ENCODE data around the gene PARP1.

DNA sequence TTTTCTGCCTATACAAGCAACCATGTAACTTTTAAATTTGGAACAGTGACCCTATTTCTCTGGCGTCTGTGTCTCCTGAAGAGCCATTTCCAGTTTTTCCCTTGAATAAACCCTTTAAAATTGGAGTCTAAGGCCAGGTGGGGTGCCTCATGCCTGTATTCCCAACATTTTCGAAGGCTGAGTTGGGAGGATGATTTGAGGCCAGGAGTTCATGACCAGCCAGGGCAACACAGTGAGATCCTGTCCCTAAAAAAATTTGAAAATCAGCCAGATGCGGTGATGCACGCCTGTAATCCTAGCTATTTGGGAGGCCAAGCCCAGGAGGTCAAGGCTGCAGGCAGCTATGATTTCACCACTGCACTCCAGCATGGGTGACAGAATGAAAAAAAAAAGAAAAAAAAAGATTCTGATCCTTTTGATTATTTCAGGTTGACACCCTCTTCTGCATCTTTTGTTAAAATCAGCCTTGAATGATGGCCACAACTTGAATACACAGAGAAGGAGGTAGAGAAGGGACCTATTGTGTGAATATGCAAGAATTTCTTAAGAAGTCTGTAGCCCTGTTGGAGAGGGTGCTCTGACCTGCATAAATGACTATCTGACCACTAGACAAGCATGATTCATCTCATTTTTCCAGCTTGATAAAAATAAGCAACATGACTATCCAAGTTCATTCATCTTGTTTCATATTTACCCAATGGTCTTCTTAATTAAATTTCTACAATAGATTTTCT is 40.2 kb upstream of the PARP1 start:
- TF ChIP-seq, protein P1, sequence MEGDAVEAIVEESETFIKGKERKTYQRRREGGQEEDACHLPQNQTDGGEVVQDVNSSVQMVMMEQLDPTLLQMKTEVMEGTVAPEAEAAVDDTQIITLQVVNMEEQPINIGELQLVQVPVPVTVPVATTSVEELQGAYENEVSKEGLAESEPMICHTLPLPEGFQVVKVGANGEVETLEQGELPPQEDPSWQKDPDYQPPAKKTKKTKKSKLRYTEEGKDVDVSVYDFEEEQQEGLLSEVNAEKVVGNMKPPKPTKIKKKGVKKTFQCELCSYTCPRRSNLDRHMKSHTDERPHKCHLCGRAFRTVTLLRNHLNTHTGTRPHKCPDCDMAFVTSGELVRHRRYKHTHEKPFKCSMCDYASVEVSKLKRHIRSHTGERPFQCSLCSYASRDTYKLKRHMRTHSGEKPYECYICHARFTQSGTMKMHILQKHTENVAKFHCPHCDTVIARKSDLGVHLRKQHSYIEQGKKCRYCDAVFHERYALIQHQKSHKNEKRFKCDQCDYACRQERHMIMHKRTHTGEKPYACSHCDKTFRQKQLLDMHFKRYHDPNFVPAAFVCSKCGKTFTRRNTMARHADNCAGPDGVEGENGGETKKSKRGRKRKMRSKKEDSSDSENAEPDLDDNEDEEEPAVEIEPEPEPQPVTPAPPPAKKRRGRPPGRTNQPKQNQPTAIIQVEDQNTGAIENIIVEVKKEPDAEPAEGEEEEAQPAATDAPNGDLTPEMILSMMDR (IDR thresholded peaks at IDR 0.05): no peak
- no peak for TF ChIP-seq POLR2A (IDR thresholded peaks at IDR 0.05)

All from esophagus squamous epithelium (tissue), 4 donors.